NCI-H187 treated with DMSO at 0.1 percent for 48 hours (cell line): ENCODE data around the gene PTRH2.
"Not testable (repeated sequence)": the region's sequence is repeated elsewhere in the genome, so short reads cannot be mapped to it uniquely, and the experiment has no call there.

Experiments
- DNase-seq: peaks from one replicate; lab custom pipeline; 2025; lab: John Stamatoyannopoulos, UW

PTRH2 gene

DNA sequence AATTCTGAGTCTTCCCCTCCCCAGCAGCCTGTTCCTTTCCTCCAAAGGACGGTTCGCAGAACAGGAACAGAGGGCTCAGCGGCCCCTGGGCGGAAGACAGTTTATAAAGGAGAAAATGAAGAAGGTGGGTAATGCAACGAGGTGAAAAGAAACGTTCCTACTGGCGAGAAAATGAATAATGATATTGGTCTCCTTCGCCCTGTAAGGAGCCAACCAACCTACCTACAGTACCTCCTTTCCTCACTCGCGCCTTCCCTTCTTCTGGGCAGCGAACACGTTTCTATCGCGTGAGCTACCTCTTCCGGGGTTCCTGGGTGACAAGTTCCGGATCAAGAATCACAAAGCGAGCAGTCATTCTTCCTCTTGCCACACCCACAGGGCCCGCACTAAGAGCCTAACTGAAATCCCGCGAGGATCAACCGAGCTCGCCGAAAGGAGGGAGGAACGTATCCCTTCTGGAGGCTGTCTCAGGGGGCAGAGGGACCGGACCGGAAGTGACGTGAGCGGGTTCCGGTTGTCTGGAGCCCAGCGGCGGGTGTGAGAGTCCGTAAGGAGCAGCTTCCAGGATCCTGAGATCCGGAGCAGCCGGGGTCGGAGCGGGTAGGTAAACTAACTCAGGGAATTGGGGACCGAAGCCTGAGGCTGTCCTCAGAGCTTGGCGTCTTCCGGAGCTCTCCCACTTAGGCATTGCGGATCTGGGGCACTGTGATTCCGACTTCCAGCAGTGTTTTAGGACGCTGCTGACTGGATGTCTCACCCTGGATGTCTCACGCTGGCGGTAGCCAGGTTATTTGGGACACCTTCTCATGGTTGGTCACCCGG lies at the start of gene PTRH2, which contains the start of gene VMP1:
Gene PTRH2 (minus strand): TSS at position 282 of the 822 bp plus-strand sequence. CDS start 9,452 bp downstream, outside the sequence.
Gene VMP1 (plus strand): TSS at position 506 of the 822 bp plus-strand sequence. CDS start 23,793 bp downstream, outside the sequence.
- peak; percentile 98 for DNase-seq

DNA sequence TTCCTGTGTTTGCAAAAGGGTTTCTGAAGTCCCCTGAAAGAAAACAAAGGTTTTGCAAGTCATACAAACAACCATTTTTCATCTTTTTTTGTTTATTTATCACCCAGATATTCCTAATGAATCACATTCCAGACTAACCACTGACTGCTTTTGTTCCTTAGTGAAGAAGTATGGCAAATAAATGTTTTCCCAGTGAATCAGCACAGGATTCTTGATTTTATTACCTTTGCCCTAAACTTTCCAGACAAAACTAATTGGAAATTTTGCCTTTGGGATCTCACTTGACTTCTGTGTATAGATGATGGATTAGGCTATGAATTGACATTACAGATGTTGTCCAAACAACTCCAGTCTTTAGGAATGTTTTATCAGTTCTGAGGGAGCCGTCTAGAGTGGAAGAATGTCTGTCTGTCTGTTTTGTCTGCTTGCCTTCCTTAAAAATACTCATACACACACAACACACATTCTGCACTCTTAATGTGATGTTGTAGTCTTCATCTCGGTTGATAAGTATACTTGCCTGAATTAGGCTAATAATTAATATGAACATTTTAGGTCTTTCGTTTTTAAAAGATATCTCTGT lies 49.1 kb upstream of the PTRH2 start:
- DNase-seq: no peak

DNA sequence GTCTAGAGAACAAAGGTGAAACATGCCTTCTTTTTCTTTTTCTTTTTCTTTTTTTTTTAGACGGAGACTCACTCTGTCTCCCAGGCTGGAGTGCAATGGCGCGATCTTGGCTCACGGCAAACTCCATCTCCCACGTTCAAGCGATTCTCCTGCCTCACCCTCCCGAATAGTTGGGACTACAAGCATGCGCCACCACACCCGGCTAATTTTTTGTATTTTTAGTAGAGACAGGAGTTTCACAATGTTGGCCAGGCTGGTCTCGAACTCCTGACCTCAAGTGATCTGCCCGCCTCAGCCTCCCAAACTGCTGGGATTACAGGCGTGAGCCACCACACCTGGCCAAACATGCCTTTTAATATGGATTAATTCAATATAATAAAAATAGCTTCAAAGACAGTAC lies 47.8 kb upstream of the PTRH2 start:
- not testable (repeated sequence) for DNase-seq

DNA sequence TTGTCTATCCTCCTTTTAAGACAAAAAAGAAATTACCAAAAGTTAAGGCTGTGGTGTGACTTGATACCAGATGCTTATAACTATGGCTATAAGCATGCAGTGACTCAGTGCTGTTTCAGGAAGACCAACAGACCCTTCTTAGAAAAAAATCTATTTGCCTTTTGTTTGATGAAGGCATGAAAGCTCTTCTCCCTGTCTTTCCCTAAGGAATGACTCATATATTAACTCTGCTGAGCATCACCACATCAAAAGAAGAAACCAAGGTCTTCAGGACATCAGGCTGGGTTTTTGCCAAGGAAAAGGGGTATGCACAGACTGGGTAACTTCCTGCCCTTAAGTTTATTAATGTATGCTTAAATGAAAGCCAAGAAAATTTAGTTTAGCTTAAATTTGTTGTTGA lies 47.3 kb upstream of the PTRH2 start:
- no peak for DNase-seq

DNA sequence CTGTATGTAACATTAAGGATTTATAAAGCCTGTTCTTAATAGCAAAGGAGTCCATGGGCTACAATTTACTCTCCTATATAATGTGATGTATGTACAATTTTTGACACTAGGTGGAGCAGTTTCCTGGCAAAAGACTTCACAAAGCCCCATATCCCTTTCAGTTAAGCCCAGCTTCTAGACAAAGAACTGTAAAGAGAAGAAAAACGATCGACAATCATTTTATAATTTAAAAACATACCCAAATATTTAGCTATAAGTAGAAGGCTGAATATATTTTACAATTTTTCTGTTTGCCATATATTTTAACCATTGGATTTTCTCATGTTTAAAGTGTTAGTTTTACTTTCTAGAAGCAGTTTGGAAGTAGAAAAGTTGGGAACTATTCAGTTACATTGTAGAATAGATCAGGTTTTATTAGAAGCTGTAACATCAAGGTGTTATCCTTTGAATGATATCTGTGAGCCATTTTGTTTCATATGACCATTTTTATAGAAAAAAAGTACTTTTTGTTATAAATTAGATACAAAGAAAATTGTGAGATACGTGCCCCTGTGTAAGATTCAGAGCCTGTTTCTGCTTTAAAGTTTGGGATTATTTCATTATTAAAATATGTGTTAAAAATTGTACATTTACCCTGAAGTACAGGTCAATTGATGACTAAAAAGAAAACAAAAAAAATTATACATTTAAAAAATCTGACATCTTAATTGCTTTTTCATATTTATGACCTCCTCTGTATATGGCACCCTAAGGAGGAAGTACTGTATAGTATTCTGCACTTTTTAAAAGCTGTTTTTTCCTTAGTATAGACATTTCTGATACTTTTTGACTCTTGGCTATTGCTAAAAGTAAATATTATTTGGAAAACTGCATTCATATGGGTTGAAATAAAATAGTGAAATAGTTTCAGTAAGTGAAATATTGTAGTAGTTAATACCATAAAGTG lies 46.6 kb upstream of the PTRH2 start:
- DNase-seq: peak; percentile 21

DNA sequence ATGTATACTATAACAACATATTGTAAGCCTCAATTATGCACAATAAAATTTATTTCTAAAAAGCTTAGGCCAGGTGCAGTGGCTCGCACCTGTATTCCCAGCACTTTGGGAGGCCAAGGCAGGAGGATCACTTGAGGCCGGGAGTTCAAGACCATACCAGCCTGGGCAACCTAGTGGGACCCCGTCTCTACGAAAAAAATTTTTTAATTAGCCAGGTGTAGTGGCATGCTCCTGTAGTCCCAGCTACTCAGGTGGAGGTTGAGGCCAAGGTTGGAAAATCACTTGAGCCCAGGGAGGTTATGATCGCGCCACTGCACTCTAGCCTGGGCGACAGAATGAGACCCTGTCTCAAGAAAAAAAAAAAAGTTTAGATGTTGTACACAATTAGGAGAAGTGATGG lies 45.7 kb upstream of the PTRH2 start:
- DNase-seq: no peak

DNA sequence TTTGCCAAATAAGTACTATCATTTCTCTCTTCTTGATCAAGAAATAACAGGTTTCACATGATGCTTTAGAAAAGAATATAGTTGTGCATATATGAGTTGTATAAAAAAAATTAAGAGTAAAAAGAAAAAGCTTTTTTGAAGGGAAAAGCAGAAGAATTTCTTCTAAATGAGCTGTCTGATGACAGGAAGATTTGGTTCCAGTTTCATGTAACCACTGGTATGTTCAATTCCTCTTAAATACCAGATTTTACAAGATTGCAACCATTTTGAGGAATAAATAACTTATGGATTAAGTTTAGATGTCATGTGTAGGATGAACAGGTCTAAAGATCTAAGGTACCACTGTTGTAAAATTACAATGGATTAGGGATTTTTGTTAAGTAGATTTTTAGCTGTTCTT lies 45.2 kb upstream of the PTRH2 start:
- no peak for DNase-seq

DNA sequence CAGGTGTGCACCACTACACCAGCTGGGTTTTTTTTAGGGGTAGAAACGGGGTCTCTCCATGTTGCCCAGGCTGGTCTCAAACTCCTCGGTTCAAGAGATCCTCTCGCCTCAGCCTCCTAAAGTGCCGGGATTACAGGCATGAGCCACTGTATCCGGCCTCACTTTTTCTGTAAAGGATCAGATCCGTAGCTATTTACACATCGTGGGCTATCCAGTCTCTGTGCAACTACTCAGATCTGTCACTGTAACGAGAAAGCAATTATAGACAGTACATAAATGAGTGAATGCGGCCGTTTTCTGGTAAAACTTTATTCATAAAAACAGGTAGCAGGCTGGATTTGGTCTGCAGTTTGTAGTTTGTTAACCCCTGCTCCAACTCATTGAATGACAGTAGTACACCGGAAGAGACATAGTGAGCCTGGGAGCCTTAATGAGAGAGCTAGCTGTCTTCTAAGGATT lies 44.8 kb upstream of the PTRH2 start:
- DNase-seq: no peak

DNA sequence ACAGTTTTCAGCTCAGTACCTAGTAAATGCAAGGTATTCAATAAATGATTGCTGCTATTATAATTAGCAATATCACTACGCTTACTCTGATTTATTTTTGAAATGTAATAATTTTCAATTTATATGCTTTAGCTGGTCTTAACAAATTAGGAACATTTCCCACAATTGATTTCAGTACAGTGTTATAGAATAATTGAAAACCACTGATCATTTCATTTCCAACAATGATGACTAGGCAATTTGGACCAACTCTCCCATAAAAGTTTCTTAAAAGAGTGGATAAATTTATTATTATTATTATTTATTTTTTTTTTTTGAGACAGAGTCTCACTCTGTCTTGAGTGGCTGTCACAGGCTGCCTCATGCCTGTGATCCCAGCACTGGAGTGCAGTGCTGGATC lies 41.4 kb upstream of the PTRH2 start:
- DNase-seq: no peak

DNA sequence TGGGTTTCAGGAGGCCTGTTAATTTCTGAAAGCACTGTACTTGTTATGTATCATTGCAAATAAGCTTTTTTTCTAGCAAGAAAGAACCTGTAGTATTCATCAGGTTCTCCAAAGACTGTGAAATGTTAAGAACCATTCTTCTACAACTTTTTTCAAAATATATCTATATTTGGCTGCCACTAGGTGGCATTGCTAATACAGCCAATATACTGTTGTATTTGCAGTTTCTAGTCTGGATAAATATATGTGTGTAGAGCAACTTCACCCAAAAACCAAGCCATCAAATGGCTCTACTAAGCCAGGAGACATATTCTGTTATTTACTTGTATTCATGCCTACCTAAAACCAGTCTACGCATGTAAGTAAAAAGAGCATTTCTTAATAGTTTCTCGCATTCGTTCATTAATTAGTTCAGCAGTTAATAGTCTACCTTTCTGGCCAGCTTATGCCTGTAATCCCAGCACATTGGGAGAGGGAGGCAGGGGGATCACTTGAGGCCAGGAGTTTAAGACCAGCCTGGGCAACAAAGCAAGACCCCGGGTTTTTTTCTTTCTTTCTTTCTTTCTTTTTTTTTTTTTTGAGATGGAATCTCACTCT lies 39.7 kb upstream of the PTRH2 start:
- DNase-seq: no peak

DNA sequence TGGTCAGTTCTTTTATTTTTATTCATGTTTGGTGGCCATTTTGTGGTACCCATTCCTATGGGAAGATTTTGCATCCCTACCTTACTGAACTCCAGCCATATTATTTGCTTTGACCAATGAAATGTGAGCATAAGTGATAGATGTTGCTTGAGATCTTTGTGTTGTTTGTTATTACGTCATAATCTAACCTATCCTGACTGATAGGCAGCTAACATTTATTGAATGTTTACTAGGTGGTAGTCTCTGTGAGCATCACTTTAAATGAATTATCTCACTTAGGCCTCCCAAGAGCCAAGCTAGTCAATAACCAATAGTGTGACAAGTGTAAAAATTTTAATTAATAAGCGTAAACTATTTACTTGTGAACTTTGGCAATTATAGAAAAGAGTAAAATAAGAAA lies 37.8 kb upstream of the PTRH2 start:
- no peak for DNase-seq

DNA sequence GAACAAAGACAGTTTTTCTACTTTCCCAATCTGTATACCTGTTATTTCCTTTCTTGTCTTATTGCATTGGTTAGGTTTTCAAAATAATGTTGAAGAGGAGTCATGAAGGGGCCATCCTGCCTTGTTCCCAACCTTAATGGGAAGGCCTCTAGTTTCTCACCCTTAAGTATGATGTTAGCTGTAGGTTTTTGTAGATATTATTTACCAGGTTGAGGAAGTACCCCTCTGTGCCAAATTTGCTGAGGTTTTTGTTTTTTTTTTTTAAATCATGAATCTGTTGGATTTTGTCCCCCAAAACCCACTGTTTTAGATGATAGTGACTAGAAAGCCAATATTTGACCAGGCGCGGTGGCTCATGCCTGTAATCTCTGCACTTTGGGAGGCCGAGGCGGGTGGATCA lies 36.6 kb upstream of the PTRH2 start:
- DNase-seq: no peak

DNA sequence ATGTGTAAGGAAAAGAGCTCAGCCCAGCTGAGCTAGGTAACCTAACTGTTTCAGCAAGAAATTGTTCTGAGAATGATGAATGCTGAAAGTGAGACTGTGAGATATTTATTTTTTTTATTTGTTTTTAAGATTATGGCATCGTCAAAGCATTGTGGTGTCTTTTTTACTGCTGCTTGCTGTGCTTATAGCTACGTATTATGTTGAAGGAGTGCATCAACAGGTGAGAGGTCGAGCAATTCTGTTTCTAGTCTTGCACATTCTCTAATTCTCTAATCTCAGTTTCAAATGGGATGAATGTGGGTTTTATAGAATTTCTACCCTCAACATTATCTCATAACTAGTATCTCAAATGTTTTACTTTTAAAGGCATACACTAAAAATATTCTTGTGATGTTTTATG lies 30.1 kb upstream of the PTRH2 start:
- DNase-seq: no peak

DNA sequence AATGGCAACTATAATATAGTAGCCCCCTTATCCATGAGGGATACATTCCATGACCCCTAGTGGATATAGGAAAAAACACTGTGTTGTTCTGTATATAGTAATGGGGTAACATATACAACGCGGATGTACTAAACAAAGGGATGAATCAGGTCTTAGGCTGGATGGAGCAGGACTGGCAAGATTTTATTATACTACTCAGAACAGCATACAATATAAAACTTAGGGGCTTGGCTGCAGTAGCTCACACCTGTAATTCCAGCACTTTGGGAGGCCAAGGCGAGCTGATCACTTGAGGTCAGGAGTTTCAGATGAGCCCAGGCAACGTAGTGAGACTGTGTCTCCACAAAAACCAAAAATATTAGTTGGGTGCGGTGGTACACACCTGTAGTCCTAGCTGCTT lies 27.0 kb upstream of the PTRH2 start:
- DNase-seq: no peak

DNA sequence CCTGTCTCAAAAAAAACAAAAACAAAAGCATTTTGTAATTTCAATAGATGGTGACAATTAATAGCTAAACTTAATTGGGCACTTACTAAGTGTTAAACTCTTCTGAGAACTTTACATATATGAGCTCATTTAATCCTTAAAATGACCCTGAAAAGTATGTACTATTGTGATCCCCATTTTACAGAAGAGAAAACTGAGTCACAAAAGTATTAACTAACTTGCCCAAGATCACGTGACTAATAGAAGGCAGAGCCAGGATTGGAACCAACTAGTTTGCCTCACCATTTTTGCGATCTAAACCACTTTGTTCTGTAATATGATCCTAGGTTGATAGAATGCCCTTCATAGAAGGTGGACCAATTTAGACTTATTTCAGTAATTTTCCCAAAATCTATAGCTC lies 26.5 kb upstream of the PTRH2 start:
- DNase-seq: no peak

DNA sequence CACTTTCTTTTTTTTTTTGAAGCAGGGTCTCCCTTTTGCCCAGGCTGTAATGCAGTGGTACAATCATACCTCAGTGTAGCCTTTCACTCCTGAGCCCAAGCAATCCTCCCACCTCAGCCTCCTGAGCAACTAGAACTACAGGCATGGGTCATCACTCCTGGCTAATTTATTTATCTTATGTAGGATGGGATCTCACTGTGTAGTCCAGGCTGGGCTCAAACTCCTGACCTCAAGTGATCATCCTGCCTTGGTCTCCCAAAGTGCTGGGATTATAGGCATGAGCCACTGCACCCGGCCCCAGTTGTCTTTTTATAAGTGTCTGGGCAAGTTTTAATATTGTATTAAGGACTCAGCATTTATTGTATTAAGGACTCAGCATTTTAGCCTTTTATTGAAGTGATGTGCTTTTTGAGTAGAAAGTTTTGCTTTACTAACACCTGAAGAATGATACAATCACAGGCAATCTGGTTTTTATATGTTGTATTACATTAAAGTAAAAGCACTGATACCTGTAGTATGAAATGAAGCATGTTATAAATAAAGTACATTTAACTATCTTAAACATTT lies 23.1 kb upstream of the PTRH2 start:
- no peak for DNase-seq

DNA sequence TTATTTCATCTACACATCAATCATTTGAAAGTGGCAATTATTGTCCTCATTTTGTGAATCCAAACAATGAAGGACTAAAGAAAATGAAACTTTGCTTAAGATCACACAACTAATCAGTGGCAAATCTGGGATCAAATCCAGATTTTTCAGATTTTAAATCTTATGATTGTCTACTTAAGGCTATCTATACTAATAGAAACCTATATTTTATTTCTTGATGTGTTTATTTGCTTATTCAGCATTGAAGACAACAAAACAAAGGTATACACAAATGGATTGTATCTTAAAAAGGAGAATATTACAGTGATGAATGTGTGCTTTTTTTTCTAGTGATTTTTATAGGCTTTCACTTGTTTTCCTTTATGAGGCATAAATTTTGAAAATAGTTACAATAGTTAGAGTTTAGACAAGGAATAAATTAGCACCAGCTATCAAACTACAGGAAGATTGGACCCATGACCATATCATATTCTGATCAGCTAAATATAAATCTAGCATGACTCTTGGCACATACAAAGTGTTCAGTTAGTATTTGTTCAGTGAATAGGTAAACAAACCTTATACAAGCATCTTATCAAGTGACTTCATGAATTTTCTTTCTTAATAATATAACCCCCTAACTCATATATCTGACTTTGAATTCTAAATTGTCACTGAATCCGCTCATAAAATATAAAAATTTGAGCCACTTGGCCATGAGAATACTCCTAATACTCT lies 20.7 kb upstream of the PTRH2 start:
- no peak for DNase-seq

DNA sequence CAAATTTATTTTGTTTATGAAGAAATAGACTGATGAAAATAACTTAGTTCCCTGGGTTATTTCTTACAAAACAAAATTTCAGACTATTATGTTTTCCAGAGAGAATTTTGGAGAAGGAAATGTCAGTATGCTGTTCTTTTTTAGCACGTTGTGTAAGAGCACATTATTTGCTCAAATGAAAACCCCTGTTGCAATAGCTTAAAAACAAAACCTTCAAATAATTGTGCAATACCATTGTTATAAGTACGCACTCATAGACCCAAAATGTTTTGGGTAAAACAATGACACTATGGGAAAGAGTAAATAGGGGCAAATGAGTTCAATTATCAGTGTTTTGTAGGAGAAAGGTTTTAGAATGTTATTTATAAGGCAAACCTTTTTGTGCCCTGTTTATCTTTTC lies 18.5 kb upstream of the PTRH2 start:
- no peak for DNase-seq

DNA sequence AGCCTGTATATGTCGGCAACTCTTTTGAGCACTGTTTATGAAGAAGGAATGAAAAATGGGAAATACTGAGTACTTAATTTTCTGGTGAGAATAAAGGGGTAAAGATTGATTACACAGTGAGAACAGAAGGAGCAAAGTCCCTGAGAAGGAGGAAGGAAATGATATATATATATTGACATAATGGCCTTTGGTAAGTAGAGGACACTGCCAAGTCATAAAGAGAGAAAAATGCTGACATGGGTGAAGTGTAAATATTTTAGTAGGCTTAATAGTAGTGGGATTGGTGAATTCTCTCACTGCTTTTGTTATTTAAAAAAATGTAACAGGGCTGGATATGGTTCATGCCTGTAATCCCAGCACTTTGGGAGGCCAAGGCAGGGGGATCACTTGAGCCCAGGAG lies 16.4 kb upstream of the PTRH2 start:
- DNase-seq: no peak

DNA sequence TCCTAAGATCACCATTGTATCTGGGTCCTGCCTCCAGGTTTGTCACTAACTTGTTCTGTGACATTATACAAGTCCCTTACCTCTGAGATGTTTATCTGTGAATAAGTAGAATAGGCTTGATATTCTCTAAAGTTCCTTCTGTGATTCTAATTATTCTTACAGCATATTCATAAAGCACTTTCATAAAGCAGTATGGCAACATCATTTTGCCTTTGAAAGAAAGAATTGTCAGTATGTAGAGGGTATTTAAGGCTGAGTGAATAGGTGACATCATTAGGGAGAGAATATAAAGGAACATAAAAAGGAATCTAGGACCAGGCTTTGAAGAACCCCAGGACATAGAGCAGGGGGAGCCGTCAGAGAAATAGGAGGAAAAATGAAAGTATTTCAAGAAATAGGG lies 15.8 kb upstream of the PTRH2 start:
- no peak for DNase-seq

DNA sequence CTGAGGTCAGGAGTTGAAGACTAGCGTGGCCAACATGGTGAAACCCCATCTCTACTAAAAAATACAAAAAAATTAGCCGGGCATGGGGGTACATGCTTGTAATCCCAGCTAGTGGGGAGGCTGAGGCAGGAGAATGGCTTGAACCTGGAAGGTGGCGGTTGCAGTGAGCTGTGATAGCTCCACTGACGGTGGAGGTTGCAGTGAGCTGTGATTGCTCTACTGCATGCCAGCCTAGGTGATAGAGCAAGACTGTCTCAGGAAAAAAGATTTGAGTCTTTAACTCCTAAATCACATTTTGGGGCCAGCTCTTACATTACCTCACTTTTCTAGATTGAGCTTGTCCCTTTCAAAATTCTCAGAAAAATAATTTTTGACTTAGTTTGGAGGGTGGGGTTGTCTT lies 15.4 kb upstream of the PTRH2 start:
- no peak for DNase-seq
